MCF 10A (cell line): ENCODE results near the gene EMID1. TPM values are rescaled to one million over a fixed set of nuclear protein-coding genes. Genes with fewer than 3 reads are reported as not detected.

Experiments
- BruUV-seq: library from RNA; stranded (reverse); fragments of 400-500 nt; replicated peaks from 2 replicates; lab custom pipeline; 2021; lab: Mats Ljungman, UMichigan
- CTCF ChIA-PET: fragments of 300-600 bp; sonication (Branson Sonifier 250); formaldehyde crosslinking; extraction: SDS; loops from one replicate; lab custom pipeline; 2021; ENCODE audit warnings: antibody characterized with exemption, inconsistent platforms; lab: Yijun Ruan, JAX
- POLR2A ChIA-PET: fragments of 300-600, 350-650 bp; sonication (Branson Sonifier 250); formaldehyde crosslinking; extraction: SDS; loops from one replicate; lab custom pipeline; 2020; ENCODE audit warnings: antibody characterized with exemption, inconsistent platforms; lab: Yijun Ruan, JAX
- DNase-seq: peaks from one replicate; pipeline ENCODE4 v3.0.0-alpha.2; 2018; ENCODE audit not compliant: unreplicated experiment
- H3K27ac Mint-ChIP-seq: one replicate; pipeline ENCODE4 v1.8.0; 2022; ENCODE audit warnings: mild to moderate bottlenecking, low read depth, mixed read lengths; ENCODE audit not compliant: unreplicated experiment
- H3K27me3 Mint-ChIP-seq: one replicate; pipeline ENCODE4 v1.8.0; 2022; ENCODE audit warnings: mixed read lengths; ENCODE audit not compliant: insufficient read depth, unreplicated experiment
- H3K36me3 Mint-ChIP-seq: one replicate; pipeline ENCODE4 v1.8.0; 2022; ENCODE audit warnings: mild to moderate bottlenecking, moderate library complexity, mixed read lengths; ENCODE audit not compliant: insufficient read depth, unreplicated experiment
- H3K4me1 Mint-ChIP-seq: one replicate; pipeline ENCODE4 v1.8.0; 2022; ENCODE audit warnings: mixed read lengths; ENCODE audit not compliant: insufficient read depth, unreplicated experiment
- H3K4me3 Mint-ChIP-seq: one replicate; pipeline ENCODE4 v1.8.0; 2022; ENCODE audit warnings: mild to moderate bottlenecking, moderate library complexity, mixed read lengths; ENCODE audit not compliant: unreplicated experiment
- H3K9me3 Mint-ChIP-seq: one replicate; pipeline ENCODE4 v1.8.0; 2022; ENCODE audit warnings: mixed read lengths; ENCODE audit not compliant: unreplicated experiment
- intact Hi-C: fragments of 100-400 bp; cut with micrococcal nuclease; formaldehyde crosslinking; loops from 2 replicates; pipeline ENCODE4 v1.14.1; 2022
- total RNA-seq: library from RNA; stranded (reverse); gene quantifications from 2 replicates; pipeline ENCODE4 v1.2.3, GENCODE V29; 2022
- TF ChIP-seq, protein P1 (sequence below): fragments of 200-600 bp; IDR thresholded peaks from one replicate; pipeline ENCODE4 v1.8.0; 2022; ENCODE audit warnings: antibody characterized with exemption, mild to moderate bottlenecking; ENCODE audit not compliant: unreplicated experiment

EMID1 gene
- total RNA-seq, 1 experiment from 2014 or later, result not detected

DNA sequence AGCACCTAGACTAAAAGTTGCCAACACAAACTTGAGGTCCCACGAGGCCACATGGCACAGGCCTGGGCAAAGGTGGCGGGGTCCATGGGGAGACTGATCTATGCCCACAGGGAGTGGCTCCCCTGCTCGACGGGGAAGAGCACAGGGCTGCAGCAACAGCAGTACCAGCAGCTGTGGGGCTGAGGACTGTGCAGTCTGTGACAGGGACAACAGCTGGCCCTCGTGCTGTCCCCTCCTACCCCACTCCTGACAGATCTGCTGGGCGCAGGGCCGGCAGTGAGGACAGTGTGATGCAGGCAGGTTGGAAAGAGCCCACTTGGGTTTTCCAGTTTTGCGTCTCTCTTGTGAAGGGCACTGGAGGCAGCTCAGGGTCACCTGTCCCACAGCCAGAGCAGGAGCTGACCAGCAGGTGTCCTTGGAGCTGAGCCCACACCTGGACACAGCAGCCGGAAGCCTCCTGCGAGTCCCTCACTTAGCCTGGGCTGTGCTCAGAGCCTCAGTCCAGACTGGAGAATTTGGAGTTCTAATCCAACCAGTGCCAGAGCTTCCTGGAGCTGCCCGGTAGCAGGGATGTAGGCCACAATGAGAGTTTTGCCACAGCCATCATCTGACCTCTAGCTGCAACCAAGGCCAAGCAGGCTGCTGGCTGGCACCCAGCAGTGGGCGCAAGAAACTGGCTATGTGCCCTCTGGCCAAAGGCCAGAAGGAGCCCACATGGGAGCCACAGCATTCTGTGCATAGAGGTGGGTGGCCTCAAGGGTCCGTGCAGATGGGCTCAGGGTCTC, 97.2 kb downstream of the EMID1 start:
- Mint-ChIP-seq H3K27me3 (no peaks in the 10 kb centered on the region), H3K36me3 (peaks cover 33% of the 10 kb centered on the region)

DNA sequence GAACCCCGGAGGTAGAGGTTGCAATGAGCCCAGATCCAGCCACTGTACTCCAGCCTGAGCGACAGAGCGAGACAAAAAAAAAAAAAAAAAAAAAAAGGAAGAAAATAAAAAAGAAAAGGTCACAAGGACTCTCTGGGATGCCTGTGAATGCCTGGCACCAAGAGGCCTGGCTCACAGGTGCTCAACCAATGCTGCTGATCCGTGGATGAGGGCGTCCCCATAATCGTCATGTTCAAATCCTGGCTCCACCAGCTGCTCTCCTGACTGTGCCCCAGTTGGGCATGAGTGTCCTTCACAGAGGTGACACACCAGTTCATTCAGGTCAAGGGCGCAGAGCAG, 100.1 kb downstream of the EMID1 start:
- peak overlapping the region; percentile 88 for H3K4me3 Mint-ChIP-seq
- TF ChIP-seq, protein P1, sequence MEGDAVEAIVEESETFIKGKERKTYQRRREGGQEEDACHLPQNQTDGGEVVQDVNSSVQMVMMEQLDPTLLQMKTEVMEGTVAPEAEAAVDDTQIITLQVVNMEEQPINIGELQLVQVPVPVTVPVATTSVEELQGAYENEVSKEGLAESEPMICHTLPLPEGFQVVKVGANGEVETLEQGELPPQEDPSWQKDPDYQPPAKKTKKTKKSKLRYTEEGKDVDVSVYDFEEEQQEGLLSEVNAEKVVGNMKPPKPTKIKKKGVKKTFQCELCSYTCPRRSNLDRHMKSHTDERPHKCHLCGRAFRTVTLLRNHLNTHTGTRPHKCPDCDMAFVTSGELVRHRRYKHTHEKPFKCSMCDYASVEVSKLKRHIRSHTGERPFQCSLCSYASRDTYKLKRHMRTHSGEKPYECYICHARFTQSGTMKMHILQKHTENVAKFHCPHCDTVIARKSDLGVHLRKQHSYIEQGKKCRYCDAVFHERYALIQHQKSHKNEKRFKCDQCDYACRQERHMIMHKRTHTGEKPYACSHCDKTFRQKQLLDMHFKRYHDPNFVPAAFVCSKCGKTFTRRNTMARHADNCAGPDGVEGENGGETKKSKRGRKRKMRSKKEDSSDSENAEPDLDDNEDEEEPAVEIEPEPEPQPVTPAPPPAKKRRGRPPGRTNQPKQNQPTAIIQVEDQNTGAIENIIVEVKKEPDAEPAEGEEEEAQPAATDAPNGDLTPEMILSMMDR, result no peak
- CTCF ChIA-PET, result interaction anchor here (0.5 to 1.4 kb wide), 6 partner anchors 8 to 68 kb away, joined by 3 to 7 read pairs (median 4); no protein-coding TSS in a partner anchor
- peaks cover 10% of the 10 kb centered on the region for H3K36me3 Mint-ChIP-seq
- H3K9me3 Mint-ChIP-seq, result no peaks in the 10 kb centered on the region
- POLR2A ChIA-PET, result interaction anchor here (0.7 to 3.1 kb wide), 10 partner anchors 11 to 83 kb away, joined by 3 to 10 read pairs (median 4); partner anchors contain the start of genes AP1B1 and EWSR1
- BruUV-seq, result no TSS peak
- H3K27me3 Mint-ChIP-seq, result no peaks in the 10 kb centered on the region
- H3K27ac Mint-ChIP-seq, result no peak overlapping the region
- DNase-seq, result no peak
- intact Hi-C loops, result loop anchor here (1.0 to 10.0 kb wide), 3 partner anchors 38 to 79 kb away; partner anchors contain the start of gene AP1B1
- H3K4me1 Mint-ChIP-seq, result peaks cover 19% of the 10 kb centered on the region

More for the DNA sequence above, 97.2 kb downstream of the EMID1 start:
- no peaks in the 10 kb centered on the region for H3K9me3 Mint-ChIP-seq
- intact Hi-C loops, result loop anchor here (10.0 kb wide), 1 partner anchor 82 kb away; the partner anchor contains the start of gene AP1B1
- no peak overlapping the region for H3K4me3 Mint-ChIP-seq
- peaks cover 7% of the 10 kb centered on the region for H3K4me1 Mint-ChIP-seq
- BruUV-seq, result no TSS peak
- TF ChIP-seq, protein P1, result no peak
- no peak overlapping the region for H3K27ac Mint-ChIP-seq
- ChIA-PET CTCF (interaction anchor here (1.2 kb wide), 1 partner anchor 56 kb away, joined by 3 read pairs; no protein-coding TSS in a partner anchor), POLR2A (interaction anchor here (0.6 to 1.0 kb wide), 2 partner anchors 10 to 41 kb away, joined by 3 to 4 read pairs; no protein-coding TSS in a partner anchor)
- peak; percentile 23 for DNase-seq

DNA sequence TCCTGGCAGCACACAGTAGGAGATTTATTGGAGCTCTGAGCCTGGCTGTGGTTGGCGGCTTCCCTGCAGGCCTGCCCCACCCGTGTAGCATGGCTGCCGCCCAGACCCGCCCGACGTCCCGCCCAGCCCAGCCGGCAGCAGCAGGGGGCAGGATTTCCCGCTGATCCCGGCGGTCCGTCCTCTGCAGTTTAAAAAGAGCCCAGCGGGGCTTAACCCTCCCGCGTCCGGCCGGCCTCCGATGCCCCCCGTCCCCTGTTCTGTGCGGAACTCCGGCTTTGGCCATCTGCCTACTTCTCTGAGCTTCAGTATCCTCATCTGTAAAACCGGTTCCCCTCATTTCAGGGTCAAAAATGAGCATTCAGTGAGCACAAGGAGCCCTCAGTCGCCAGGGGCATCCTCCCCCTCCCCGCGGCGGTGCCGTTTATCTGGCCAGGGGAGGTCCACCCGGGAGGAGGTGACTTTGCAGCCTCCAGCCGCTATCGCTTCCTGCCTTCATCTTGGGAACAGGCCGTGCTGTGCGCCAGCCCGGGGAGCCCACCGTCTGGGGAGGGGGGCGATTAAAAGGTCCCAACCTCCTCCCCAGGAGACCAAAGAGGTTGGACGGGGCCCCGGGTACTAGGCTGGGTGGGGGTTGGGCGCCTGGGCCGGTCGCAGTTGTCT, 100.6 kb downstream of the EMID1 start, which contains the start of gene GAS2L1:
Gene GAS2L1 (plus strand): TSS at position 476 of the 660 bp plus-strand sequence. CDS start 1,456 bp downstream, outside the sequence.
- ChIA-PET POLR2A (interaction anchor here (0.6 to 3.1 kb wide), 16 partner anchors 11 to 296 kb away, joined by 3 to 11 read pairs (median 4); partner anchors contain the start of genes AP1B1 and EWSR1), CTCF (interaction anchor here (0.5 to 1.4 kb wide), 7 partner anchors 9 to 308 kb away, joined by 3 to 7 read pairs (median 3); no protein-coding TSS in a partner anchor)
- no peaks in the 10 kb centered on the region for H3K27me3 Mint-ChIP-seq
- H3K4me1 Mint-ChIP-seq, result peaks cover 18% of the 10 kb centered on the region
- H3K4me3 Mint-ChIP-seq, result peak within 1 kb of the TSS; percentile 88
- H3K36me3 Mint-ChIP-seq, result peaks cover 6% of the 10 kb centered on the region
- DNase-seq, result peak; percentile 81
- TF ChIP-seq, protein P1, result peak; percentile 57
- intact Hi-C loops, result loop anchor here (1.0 to 10.0 kb wide), 3 partner anchors 38 to 78 kb away; partner anchors contain the start of gene AP1B1
- no TSS peak for BruUV-seq
- H3K27ac Mint-ChIP-seq, result no peak within 1 kb of the TSS
- no peaks in the 10 kb centered on the region for H3K9me3 Mint-ChIP-seq
